ENCODE results near the gene TSBP1.

GRCh38 chr6:32406197-32406596, 34.5 kb upstream of the TSBP1 start:
- no peak for TF ChIP-seq CTCF (IDR thresholded peaks at IDR 0.05)
- TF ChIP-seq SIN3A (IDR thresholded peaks at IDR 0.05; ENCODE audit: borderline replicate concordance, insufficient read depth, low read depth, low read length), result no peak
- no peak for TF ChIP-seq POLR2AphosphoS5 (IDR thresholded peaks at IDR 0.05; ENCODE audit: low read depth, low read length)

Data from Panc1 (cell line).